GM12878 (cell line): ENCODE data around the gene SLC35G4. TPM values are rescaled to one million over a fixed set of nuclear protein-coding genes. Genes with fewer than 3 reads are reported as not detected.
A peak's percentile ranks its signal among the peaks of the same experiment; 100 is the strongest.

Experiments used
- ATAC-seq: fragments of 200-7000 bp; cut with Tn5 transposase; 3 replicates; pipeline ENCODE4 v1.9.1; 2020; ENCODE audit warnings: mild to moderate bottlenecking, moderate library complexity
- BruUV-seq: library from RNA; stranded (reverse); fragments of 400-500 nt; replicated peaks from 2 replicates; lab custom pipeline; 2021; lab: Mats Ljungman, UMichigan
- CTCF ChIA-PET: fragments of 300-600 bp; sonication (Branson Sonifier 250); formaldehyde crosslinking; extraction: SDS; loops from one replicate; lab custom pipeline; 2021; ENCODE audit warnings: inconsistent platforms; lab: Yijun Ruan, JAX
- POLR2A ChIA-PET: fragments of 350-600 bp; formaldehyde crosslinking; extraction: SDS; loops from one replicate; lab custom pipeline; 2021; ENCODE audit warnings: inconsistent platforms; lab: Charles Lee
- RAD21 ChIA-PET: fragments of 300-600 bp; sonication (Branson Sonifier 250); formaldehyde crosslinking; loops from one replicate; lab custom pipeline; 2023; ENCODE audit warnings: antibody characterized with exemption; ENCODE audit not compliant: unreplicated experiment; lab: Charles Lee
- SMC1A ChIA-PET: fragments of 300-600 bp; sonication (Branson Sonifier 250); formaldehyde crosslinking; loops from one replicate; lab custom pipeline; 2023; ENCODE audit not compliant: unreplicated experiment, uncharacterized antibody; lab: Charles Lee
- DNase-seq: peaks from one replicate; pipeline ENCODE4 v3.0.0-alpha.2; 2011; ENCODE audit warnings: low read depth, low spot score
- FAIRE-seq: peaks from 3 replicates; lab custom pipeline; 2011; peaks lifted over from hg19 to GRCh38; lab: Jason Lieb, UNC
- H2AFZ ChIP-seq: 2 replicates; pipeline ENCODE4 v1.6.0; 2011; ENCODE audit warnings: low read depth, low read length, control low read depth; ENCODE audit not compliant: control insufficient read depth
- H3K27ac ChIP-seq: 2 replicates; pipeline ENCODE4 v1.5.1; 2011; ENCODE audit warnings: control low read depth; ENCODE audit not compliant: control insufficient read depth, insufficient read depth
- H3K27me3 ChIP-seq, 2 experiments: replicated peaks in 1 of 2; 2 replicates each; pipeline versions ENCODE4 v1.6.0 to v1.6.1; 2011; ENCODE audit warnings: low read length in 1 of 2; ENCODE audit not compliant: control insufficient read depth in 2 of 2, insufficient read depth in 2 of 2
- H3K36me3 ChIP-seq, 2 experiments: 2 replicates each; pipeline ENCODE4 v1.5.1; 2011; ENCODE audit warnings: low read length in 1 of 2; ENCODE audit not compliant: control insufficient read depth in 2 of 2, insufficient read depth in 2 of 2
- H3K4me1 ChIP-seq: 2 replicates; pipeline ENCODE4 v1.6.1; 2011; ENCODE audit warnings: mild to moderate bottlenecking, low read length, moderate library complexity, mixed read lengths; ENCODE audit not compliant: control insufficient read depth, insufficient read depth
- H3K4me2 ChIP-seq: 2 replicates; pipeline ENCODE4 v1.6.0; 2011; ENCODE audit warnings: control low read depth; ENCODE audit not compliant: control insufficient read depth, insufficient read depth
- H3K4me3 ChIP-seq: fragments of 200-600 bp; sonication (generic); 2 replicates; pipeline ENCODE4 v1.5.1; 2016
- H3K79me2 ChIP-seq: 2 replicates; pipeline ENCODE4 v1.6.0; 2011; ENCODE audit warnings: low read length; ENCODE audit not compliant: control insufficient read depth, insufficient read depth
- H3K9ac ChIP-seq: 2 replicates; pipeline ENCODE4 v1.8.0; 2011; ENCODE audit warnings: low read length, control low read depth, mixed read lengths; ENCODE audit not compliant: control insufficient read depth, insufficient read depth
- H3K9me3 ChIP-seq: replicated peaks from 3 replicates; pipeline ENCODE4 v1.5.1; 2011; ENCODE audit warnings: mild to moderate bottlenecking, low read length; ENCODE audit not compliant: control insufficient read depth, insufficient read depth
- H4K20me1 ChIP-seq: 2 replicates; pipeline ENCODE4 v1.6.0; 2011; ENCODE audit not compliant: control insufficient read depth, insufficient read depth
- BCL11A ChIP-seq: IDR thresholded peaks from 2 replicates; pipeline ENCODE4 v1.6.1; 2011; ENCODE audit warnings: low read depth, low read length
- BRCA1 ChIP-seq: IDR thresholded peaks from 2 replicates; pipeline ENCODE4 v1.6.1; 2011; ENCODE audit warnings: low read depth, low read length, improper control_type of control experiment
- CBX3 ChIP-seq: fragments of 200-600 bp; sonication (generic); IDR thresholded peaks from 2 replicates; pipeline ENCODE4 v1.6.1; 2016; ENCODE audit warnings: low read depth, borderline replicate concordance
- EP300 ChIP-seq, 2 experiments: fragments of 150-350 bp in 1 of 2; IDR thresholded peaks; 2 replicates each; pipeline ENCODE4 v1.6.1; 2011 to 2012; ENCODE audit warnings: low read depth in 2 of 2, low read length in 2 of 2, borderline replicate concordance in 1 of 2, improper control_type of control experiment in 1 of 2, inconsistent platforms in 1 of 2; ENCODE audit not compliant: control insufficient read depth in 1 of 2
- JUND ChIP-seq: IDR thresholded peaks from 2 replicates; pipeline ENCODE4 v1.6.1; 2012; ENCODE audit warnings: low read depth, mild to moderate bottlenecking, low read length, improper control_type of control experiment, moderate library complexity
- KAT2A ChIP-seq: conservative IDR thresholded peaks from 2 replicates; pipeline ENCODE4 v1.6.1; 2011; ENCODE audit warnings: low read depth, low read length; ENCODE audit not compliant: control insufficient read depth
- NRF1 ChIP-seq: conservative IDR thresholded peaks from 2 replicates; pipeline ENCODE4 v1.6.1; 2011; ENCODE audit warnings: mild to moderate bottlenecking, low read depth, low read length, improper control_type of control experiment
- RBBP5 ChIP-seq: fragments of 200-600 bp; sonication (generic); conservative IDR thresholded peaks from 2 replicates; pipeline ENCODE4 v1.6.1; 2016
- RELA ChIP-seq: fragments of 450-650 bp; IDR thresholded peaks from 2 replicates; pipeline ENCODE4 v1.8.0; 2014; ENCODE audit warnings: borderline replicate concordance; ENCODE audit not compliant: partially characterized antibody
- SKIL ChIP-seq: fragments of 450-650 bp; IDR thresholded peaks from 2 replicates; pipeline ENCODE4 v1.6.1; 2017; ENCODE audit warnings: mild to moderate bottlenecking, low read depth, inconsistent platforms; ENCODE audit not compliant: poor library complexity, severe bottlenecking
- SMC3 ChIP-seq: IDR thresholded peaks from 2 replicates; pipeline ENCODE4 v1.6.1; 2011; ENCODE audit warnings: low read length, improper control_type of control experiment, borderline replicate concordance
- USF1 ChIP-seq: IDR thresholded peaks from 2 replicates; pipeline ENCODE4 v1.6.1; 2011; ENCODE audit warnings: borderline replicate concordance, low read depth, mild to moderate bottlenecking, moderate library complexity, mixed read lengths, low read length; ENCODE audit not compliant: insufficient read depth; ENCODE audit errors: extremely low read length
- YY1 ChIP-seq: IDR thresholded peaks from 2 replicates; pipeline ENCODE4 v1.6.1; 2011; ENCODE audit warnings: low read depth, mild to moderate bottlenecking, low read length
- ZNF217 ChIP-seq: fragments of 450-650 bp; IDR thresholded peaks from 2 replicates; pipeline ENCODE4 v1.6.1; 2017; ENCODE audit warnings: antibody characterized with exemption, mild to moderate bottlenecking
- ZZZ3 ChIP-seq: IDR thresholded peaks from 2 replicates; pipeline ENCODE4 v1.6.1; 2011; ENCODE audit warnings: low read depth; ENCODE audit not compliant: control insufficient read depth, insufficient read length
- WGBS: methylation state at CpG from one replicate; pipeline ENCODE4 v1.1.6; 2016; ENCODE audit warnings: low lambda C conversion rate; ENCODE audit not compliant: insufficient replicate concordance, insufficient coverage; ENCODE audit errors: missing lambda C conversion rate; 5-methylcytosine and 5-hydroxymethylcytosine counted together
- in situ Hi-C: fragments of 300-500 bp; cut with MboI; formaldehyde crosslinking; loops from 9 replicates; pipeline ENCODE4 v1.14.3; 2018; ENCODE audit warnings: mixed read lengths
- intact Hi-C: fragments of 100-400 bp; cut with micrococcal nuclease; formaldehyde crosslinking; loops from one replicate; pipeline ENCODE4 v1.14.2; 2022; ENCODE audit not compliant: unreplicated experiment
- polyA plus RNA-seq, 11 experiments: library from polyadenylated mRNA; depleted of rRNA in 4 of 11; unstranded in 6 of 11; stranded (reverse) in 5 of 11; fragments of >200 nt; fragmentation: Nextera tagmentation in 4 of 11; fragmentation: Illumina TruSeq in 1 of 11; extraction: Ambion mirVana in 4 of 11; extraction: Trizol in 1 of 11; gene quantifications; 1 replicate in 1 of 11; 2 replicates in 10 of 11; pipeline versions ENCODE4 v1.2.1 to v1.2.3, GENCODE V29; 2011 to 2016; ENCODE audit warnings: inconsistent platforms in 2 of 11, missing spikeins in 2 of 11, low read depth in 1 of 11
- total RNA-seq, 4 experiments: library from RNA; depleted of rRNA in 3 of 4; stranded (reverse); fragments of >200 nt in 3 of 4; fragmentation: Illumina TruSeq in 1 of 4; extraction: Trizol in 1 of 4; gene quantifications; 2 replicates each; pipeline versions ENCODE4 v1.2.1 to v1.2.3, GENCODE V29; 2013 to 2021

SLC35G4 gene
- total and polyA plus RNA-seq, 10 of the 15 experiments (the other 5 are each of a cell fraction or from before 2014, with no cell fraction given) = not detected

DNA sequence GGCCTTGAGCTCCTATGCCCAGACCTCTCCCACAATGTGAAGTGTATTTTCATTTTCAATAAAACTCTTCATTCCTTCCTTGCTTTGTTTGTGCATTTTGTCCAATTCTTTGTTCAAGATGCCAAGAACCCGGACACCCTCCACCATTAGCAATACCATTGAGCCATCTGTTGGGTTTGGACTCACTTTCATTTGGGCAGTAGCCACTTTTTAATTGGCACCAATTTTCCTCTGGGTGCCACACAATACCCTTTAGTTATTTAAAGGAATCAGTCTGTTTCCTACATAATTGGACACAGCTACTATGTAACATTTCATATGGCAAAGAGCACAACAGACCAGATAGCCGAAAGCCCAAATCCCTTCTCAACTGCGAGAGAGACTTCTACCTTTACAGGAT lies 22.5 kb upstream of the SLC35G4 start:
- Histone ChIP-seq H2AFZ (no peak overlapping the region), H3K36me3 (no peaks in the 10 kb centered on the region), H3K4me1 (no peaks in the 10 kb centered on the region), H3K79me2 (no peaks in the 10 kb centered on the region), H3K27ac (no peak overlapping the region), H3K9me3 (no peaks in the 10 kb centered on the region), H4K20me1 (no peaks in the 10 kb centered on the region), H3K27me3 (peaks cover 3 to 5% of the 10 kb centered on the region in 2 experiments; a peak in 3 of 4 replicates), H3K4me2 (no peak overlapping the region), H3K4me3 (no peak overlapping the region), H3K9ac (no peak overlapping the region)
- FAIRE-seq (no peak), ATAC-seq (no peak), DNase-seq (no peak)
- TF ChIP-seq RELA (no peak), ZZZ3 (no peak), ZNF217 (no peak)
- no TSS peak for BruUV-seq
- in situ Hi-C loops = no loop called here
- SMC1A ChIA-PET = no interaction called here
- intact Hi-C loops = no loop called here
- 29% methylated on average over 3 of the region's 3 CpGs for WGBS
- RAD21 ChIA-PET = no interaction called here
- CTCF ChIA-PET = no interaction called here
- POLR2A ChIA-PET = no interaction called here

GRCh38 chr18:11587432-11587831 lies 22.0 kb upstream of the SLC35G4 start:
- Histone ChIP-seq H3K79me2 (no peaks in the 10 kb centered on the region), H3K36me3 (no peaks in the 10 kb centered on the region), H2AFZ (no peak overlapping the region), H3K4me3 (no peak overlapping the region), H3K27me3 (peaks cover 3 to 5% of the 10 kb centered on the region in 2 experiments; a peak in 3 of 4 replicates), H4K20me1 (no peaks in the 10 kb centered on the region), H3K4me1 (no peaks in the 10 kb centered on the region), H3K27ac (no peak overlapping the region), H3K4me2 (no peak overlapping the region), H3K9me3 (no peaks in the 10 kb centered on the region), H3K9ac (no peak overlapping the region)
- BruUV-seq = no TSS peak
- in situ Hi-C loops (no loop called here), intact Hi-C loops (no loop called here)
- ChIA-PET CTCF (no interaction called here), SMC1A (no interaction called here), POLR2A (no interaction called here), RAD21 (no interaction called here)
- peak; percentile 27 for FAIRE-seq
- no peak for DNase-seq
- WGBS = 70% methylated on average over 2 of the region's 2 CpGs
- ATAC-seq = no peak
- TF ChIP-seq BCL11A (no peak), USF1 (no peak), NRF1 (no peak), EP300 (IDR thresholded peaks at IDR 0.05; ENCODE audit: borderline replicate concordance in 1 of 2, control insufficient read depth in 1 of 2, low read depth in 2 of 2, low read length in 2 of 2) (no peak), ZZZ3 (no peak), KAT2A (no peak), SMC3 (no peak), YY1 (no peak), CBX3 (no peak), RBBP5 (no peak), SKIL (no peak), JUND (no peak), BRCA1 (no peak)
